Left kidney (tissue), 2 donors: ENCODE data around the gene NISCH. TPM values are rescaled to one million over a fixed set of nuclear protein-coding genes. Genes with fewer than 3 reads are reported as not detected.

Experiments used
- DNase-seq: peaks from one replicate; pipeline ENCODE4 v3.0.0-alpha.2; 2013
- polyA plus RNA-seq: library from polyadenylated mRNA; unstranded; fragments of 120-200 nt; gene quantifications from one replicate; pipeline ENCODE4 v1.2.1, GENCODE V29; 2013; ENCODE audit not compliant: insufficient read length

NISCH gene
- polyA plus RNA-seq, 1 donor = 130 TPM

- DNase-seq = no peak
Measured at GRCh38 chr3:52512727-52513126, 57.3 kb downstream of the NISCH start.

- DNase-seq = no peak
Measured at GRCh38 chr3:52513281-52513680, 57.9 kb downstream of the NISCH start.

- DNase-seq = no peak
Measured at GRCh38 chr3:52514576-52514975, 59.2 kb downstream of the NISCH start.

- DNase-seq = no peak
Measured at GRCh38 chr3:52515192-52515591, 59.8 kb downstream of the NISCH start.

- DNase-seq = no peak
Measured at GRCh38 chr3:52516509-52517195, 61.2 kb downstream of the NISCH start.

- no peak for DNase-seq
Measured at GRCh38 chr3:52517796-52518722, 62.7 kb downstream of the NISCH start.

- DNase-seq = no peak
Measured at GRCh38 chr3:52518723-52519444, 63.5 kb downstream of the NISCH start.

GRCh38 chr3:52519445-52520140 lies 64.2 kb downstream of the NISCH start:
- DNase-seq = no peak

GRCh38 chr3:52520141-52520667 lies 64.8 kb downstream of the NISCH start:
- DNase-seq = no peak

- DNase-seq = no peak
Measured at GRCh38 chr3:52520716-52521487, 65.5 kb downstream of the NISCH start.

GRCh38 chr3:52521488-52521824 lies 66.1 kb downstream of the NISCH start:
- no peak for DNase-seq

GRCh38 chr3:52521881-52522650 lies 66.7 kb downstream of the NISCH start:
- no peak for DNase-seq

- DNase-seq = no peak
Measured at GRCh38 chr3:52522651-52523251, 67.3 kb downstream of the NISCH start.

GRCh38 chr3:52523386-52524257 lies 68.2 kb downstream of the NISCH start:
- no peak for DNase-seq

GRCh38 chr3:52524258-52524751 lies 68.9 kb downstream of the NISCH start:
- DNase-seq = no peak

GRCh38 chr3:52524752-52525679 lies 69.6 kb downstream of the NISCH start:
- DNase-seq = peak; percentile 33
